OCI-LY1 (cell line): Measurements from ENCODE around the gene HAPLN1.

Experiments
- H2AFZ ChIP-seq: fragments of 200-600 bp; sonication (generic), shearing (Covaris generic); 2 replicates; pipeline ENCODE4 v1.6.0; 2014; ENCODE audit warnings: antibody characterized with exemption, mild to moderate bottlenecking, low read length
- H3F3A ChIP-seq: fragments of 200-600 bp; sonication (generic), shearing (Covaris generic); 2 replicates; pipeline ENCODE4 v1.6.0; 2014; ENCODE audit warnings: mild to moderate bottlenecking, antibody characterized with exemption, low read length, moderate library complexity; ENCODE audit not compliant: insufficient read depth
- H3K27ac ChIP-seq: fragments of 200-600 bp; sonication (generic); 2 replicates; pipeline ENCODE4 v1.5.1; 2014; ENCODE audit warnings: low read length, mixed run types, mild to moderate bottlenecking, low read depth; ENCODE audit not compliant: poor library complexity, severe bottlenecking
- H3K27me3 ChIP-seq: fragments of 200-600 bp; sonication (generic); 2 replicates; pipeline ENCODE4 v1.6.0; 2014; ENCODE audit warnings: antibody characterized with exemption, mild to moderate bottlenecking, low read length, moderate library complexity; ENCODE audit not compliant: insufficient read depth
- H3K36me3 ChIP-seq: fragments of 200-600 bp; sonication (generic); 2 replicates; pipeline ENCODE4 v1.6.1; 2014; ENCODE audit warnings: mild to moderate bottlenecking, antibody characterized with exemption, low read length, moderate library complexity, mixed read lengths; ENCODE audit not compliant: insufficient read depth
- H3K4me1 ChIP-seq: fragments of 200-600 bp; sonication (generic); 2 replicates; pipeline ENCODE4 v1.5.1; 2014; ENCODE audit warnings: mild to moderate bottlenecking, low read length, moderate library complexity; ENCODE audit not compliant: insufficient read depth, severe bottlenecking
- H3K4me2 ChIP-seq: fragments of 200-600 bp; sonication (generic), shearing (Covaris generic); 2 replicates; pipeline ENCODE4 v1.6.1; 2014; ENCODE audit warnings: low read length
- H3K4me3 ChIP-seq: fragments of 200-600 bp; sonication (generic); 2 replicates; pipeline ENCODE4 v1.5.1; 2014; ENCODE audit warnings: low read length, low read depth, mild to moderate bottlenecking, mixed read lengths; ENCODE audit not compliant: poor library complexity, severe bottlenecking
- H3K79me2 ChIP-seq: fragments of 200-600 bp; shearing (Covaris generic); 2 replicates; pipeline ENCODE4 v1.6.1; 2016; ENCODE audit warnings: mixed run types, low read length, mixed read lengths; ENCODE audit not compliant: insufficient read depth
- H3K9ac ChIP-seq: fragments of 200-600 bp; sonication (generic), shearing (Covaris generic); 2 replicates; pipeline ENCODE4 v1.6.1; 2014; ENCODE audit warnings: mild to moderate bottlenecking, low read length, mixed read lengths
- H3K9me2 ChIP-seq: fragments of 200-600 bp; sonication (generic), shearing (Covaris generic); 2 replicates; pipeline ENCODE4 v1.6.1; 2014; ENCODE audit warnings: low read depth, mild to moderate bottlenecking, low read length, mixed read lengths
- H3K9me3 ChIP-seq: fragments of 200-600 bp; shearing (Covaris generic); 2 replicates; pipeline ENCODE4 v1.6.1; 2014; ENCODE audit warnings: low read length, mixed read lengths
- H4K20me1 ChIP-seq: fragments of 200-600 bp; sonication (generic), shearing (Covaris generic); 2 replicates; pipeline ENCODE4 v1.6.0; 2016; ENCODE audit warnings: mild to moderate bottlenecking, low read length; ENCODE audit not compliant: insufficient read depth
- CTCF ChIP-seq: fragments of 200-600 bp; sonication (generic), shearing (Covaris generic); IDR thresholded peaks from 2 replicates; pipeline ENCODE4 v1.5.1; 2017; ENCODE audit warnings: mild to moderate bottlenecking, antibody characterized with exemption, low read length, moderate library complexity, mixed read lengths
- EZH2 ChIP-seq: fragments of 200-600 bp; sonication (generic), shearing (Covaris generic); IDR thresholded peaks from 2 replicates; pipeline ENCODE4 v1.8.0; 2017; ENCODE audit warnings: borderline replicate concordance, mixed run types, mild to moderate bottlenecking, antibody characterized with exemption, low read length, moderate library complexity, mixed read lengths

Gene HAPLN1

GRCh38 chr5:83720836-83721537 lies at the start of gene HAPLN1:
TSS of gene HAPLN1 (minus strand) at chr5:83720855. CDS start at chr5:83673523, 47,332 bp downstream.
- Histone ChIP-seq H4K20me1 (no peaks in the 10 kb centered on the region), H2AFZ (no peak within 1 kb of the TSS), H3K36me3 (no peaks in the 10 kb centered on the region), H3K9me3 (no peaks in the 10 kb centered on the region), H3K4me2 (no peak within 1 kb of the TSS), H3K9me2 (no peaks in the 10 kb centered on the region), H3K9ac (no peak within 1 kb of the TSS), H3K79me2 (no peaks in the 10 kb centered on the region), H3K4me1 (no peaks in the 10 kb centered on the region), H3F3A (no peaks in the 10 kb centered on the region), H3K4me3 (no peak within 1 kb of the TSS), H3K27me3 (no peaks in the 10 kb centered on the region), H3K27ac (no peak within 1 kb of the TSS)
- TF ChIP-seq CTCF (no peak), EZH2 (no peak)

- no peak overlapping the region for H2AFZ ChIP-seq
- TF ChIP-seq EZH2, result no peak
- no peak for TF ChIP-seq CTCF
- H3K27me3 ChIP-seq, result no peaks in the 10 kb centered on the region
- no peak overlapping the region for H3K27ac ChIP-seq
- H3K9ac ChIP-seq, result no peak overlapping the region
- no peaks in the 10 kb centered on the region for H3K79me2 ChIP-seq
- peaks cover 8% of the 10 kb centered on the region; the same call in 1 of the 2 replicates for H3K9me3 ChIP-seq
- H3K4me3 ChIP-seq, result no peak overlapping the region
- H3K36me3 ChIP-seq, result no peaks in the 10 kb centered on the region
- H3K9me2 ChIP-seq, result no peaks in the 10 kb centered on the region
- H4K20me1 ChIP-seq, result no peaks in the 10 kb centered on the region
- H3K4me1 ChIP-seq, result no peaks in the 10 kb centered on the region
- H3K4me2 ChIP-seq, result no peak overlapping the region
- no peaks in the 10 kb centered on the region for H3F3A ChIP-seq
These were observed 46.8 kb upstream of the HAPLN1 start for GRCh38 chr5:83767409-83767992.

DNA sequence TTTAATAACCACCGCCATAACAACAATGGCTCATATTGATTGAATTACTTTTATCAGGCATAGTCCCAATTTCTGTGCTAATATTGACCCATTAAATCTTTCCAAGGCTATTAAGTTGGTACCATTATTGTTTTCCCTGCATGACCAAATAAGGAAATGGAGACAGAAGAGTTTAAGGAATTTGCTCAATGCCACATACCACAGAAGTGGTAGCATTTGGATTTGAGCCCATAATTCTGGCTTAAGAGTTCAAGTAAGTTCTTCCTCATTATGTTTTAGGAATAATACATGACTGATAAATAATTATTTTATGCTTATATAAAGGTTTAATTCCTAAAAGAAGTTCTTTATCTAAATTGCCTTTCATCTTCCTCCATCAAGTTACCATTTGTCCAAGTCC lies 43.4 kb upstream of the HAPLN1 start:
- H3K9ac ChIP-seq, result no peak overlapping the region
- H3K9me2 ChIP-seq, result no peaks in the 10 kb centered on the region
- H3F3A ChIP-seq, result no peaks in the 10 kb centered on the region
- H3K27me3 ChIP-seq, result no peaks in the 10 kb centered on the region
- H4K20me1 ChIP-seq, result no peaks in the 10 kb centered on the region
- H3K4me1 ChIP-seq, result no peaks in the 10 kb centered on the region
- H3K4me2 ChIP-seq, result no peak overlapping the region
- no peaks in the 10 kb centered on the region for H3K36me3 ChIP-seq
- H2AFZ ChIP-seq, result no peak overlapping the region
- no peaks in the 10 kb centered on the region for H3K79me2 ChIP-seq
- no peak overlapping the region for H3K4me3 ChIP-seq
- H3K9me3 ChIP-seq, result peaks cover 8% of the 10 kb centered on the region; the same call in 1 of the 2 replicates
- H3K27ac ChIP-seq, result no peak overlapping the region
- TF ChIP-seq EZH2 (no peak), CTCF (no peak)
